Activated CD4-positive, alpha-beta T cell treated with anti-CD3 and anti-CD28 coated beads for 36 hours (primary cell): ENCODE results near the gene GLCCI1. TPM values are rescaled to one million over a fixed set of nuclear protein-coding genes. Genes with fewer than 3 reads are reported as not detected.
A peak's percentile ranks its signal among the peaks of the same experiment; 100 is the strongest.

Experiments used
- ATAC-seq: fragments of 200-7000 bp; cut with Tn5 transposase; one replicate; pipeline ENCODE4 v1.10.0; 2021; ENCODE audit warnings: mild to moderate bottlenecking, moderate library complexity
- CTCF ChIA-PET: fragments of 350-600 bp; sonication (Branson Sonifier 250); formaldehyde crosslinking; loops from one replicate; lab custom pipeline; 2021; ENCODE audit warnings: antibody characterized with exemption; lab: Charles Lee
- POLR2A ChIA-PET: fragments of 350-600 bp; sonication (Branson Sonifier 250); formaldehyde crosslinking; loops from one replicate; lab custom pipeline; 2021; ENCODE audit warnings: antibody characterized with exemption, inconsistent platforms; lab: Charles Lee
- DNase-seq: peaks from one replicate; pipeline ENCODE4 v3.0.0-alpha.2; 2020
- H3K27ac Mint-ChIP-seq: one replicate; pipeline ENCODE4 v1.8.0; 2021; ENCODE audit warnings: mixed read lengths
- H3K27me3 Mint-ChIP-seq: one replicate; pipeline ENCODE4 v1.8.0; 2021; ENCODE audit warnings: mixed read lengths
- H3K36me3 Mint-ChIP-seq: one replicate; pipeline ENCODE4 v1.8.0; 2021; ENCODE audit warnings: low read depth, mixed read lengths
- H3K4me1 Mint-ChIP-seq: one replicate; pipeline ENCODE4 v1.8.0; 2021; ENCODE audit warnings: mixed read lengths
- H3K4me3 Mint-ChIP-seq: one replicate; pipeline ENCODE4 v1.8.0; 2021; ENCODE audit warnings: mild to moderate bottlenecking, moderate library complexity, mixed read lengths
- H3K9me3 Mint-ChIP-seq: one replicate; pipeline ENCODE4 v1.8.0; 2021; ENCODE audit warnings: low read depth, mixed read lengths
- intact Hi-C, 2 experiments: fragments of 100-400 bp; cut with DNase I in 1 of 2; cut with micrococcal nuclease in 1 of 2; formaldehyde crosslinking; loops; one replicate each; pipeline versions ENCODE4 v1.14.2 to v1.15.1; 2022 to 2024; cut with DNase I, micrococcal nuclease
- total RNA-seq, 2 experiments: library from RNA; stranded (reverse); gene quantifications; one replicate each; pipeline ENCODE4 v1.2.3, GENCODE V29; 2021

GLCCI1 gene
- total RNA-seq, 2 experiments from 2014 or later: 12.3 to 15.1 TPM

DNA sequence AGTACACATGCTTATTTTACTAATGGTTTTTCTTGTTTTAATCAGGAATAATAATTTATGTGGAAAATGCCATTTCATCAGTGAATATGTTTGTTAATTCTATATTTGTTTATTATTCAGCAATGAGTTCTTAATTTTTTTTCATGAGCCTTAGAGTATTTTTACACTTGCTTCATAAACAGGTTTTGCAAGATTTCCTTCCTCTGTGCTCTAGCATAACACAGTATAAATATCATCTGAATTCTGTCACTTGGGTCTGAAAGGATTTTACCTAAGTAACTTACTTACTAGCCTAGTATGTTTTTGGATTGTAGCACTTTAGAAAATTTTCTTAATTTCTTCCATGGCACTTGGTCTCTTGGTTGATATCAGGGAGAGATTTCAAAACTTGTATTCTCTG is 45.8 kb downstream of the GLCCI1 start:
- H3K36me3 Mint-ChIP-seq: peaks cover 8% of the 10 kb centered on the region
- H3K27ac Mint-ChIP-seq: peak overlapping the region; percentile 73
- H3K4me1 Mint-ChIP-seq: peaks cover 45% of the 10 kb centered on the region
- no peaks in the 10 kb centered on the region for H3K27me3 Mint-ChIP-seq
- DNase-seq (no peak), ATAC-seq (no peak)
- POLR2A ChIA-PET: interaction anchor here (0.5 kb wide), 1 partner anchor 192 kb away, joined by 3 read pairs; no protein-coding TSS in a partner anchor
- intact Hi-C loops: loop anchor here (2.0 kb wide), 2 partner anchors 42 to 46 kb away; partner anchors contain the start of gene GLCCI1 (in 1 of the 2)
- CTCF ChIA-PET: interaction anchor here (1.3 kb wide), 1 partner anchor 44 kb away, joined by 4 read pairs; no protein-coding TSS in a partner anchor
- H3K4me3 Mint-ChIP-seq: no peak overlapping the region
- H3K9me3 Mint-ChIP-seq: no peaks in the 10 kb centered on the region

DNA sequence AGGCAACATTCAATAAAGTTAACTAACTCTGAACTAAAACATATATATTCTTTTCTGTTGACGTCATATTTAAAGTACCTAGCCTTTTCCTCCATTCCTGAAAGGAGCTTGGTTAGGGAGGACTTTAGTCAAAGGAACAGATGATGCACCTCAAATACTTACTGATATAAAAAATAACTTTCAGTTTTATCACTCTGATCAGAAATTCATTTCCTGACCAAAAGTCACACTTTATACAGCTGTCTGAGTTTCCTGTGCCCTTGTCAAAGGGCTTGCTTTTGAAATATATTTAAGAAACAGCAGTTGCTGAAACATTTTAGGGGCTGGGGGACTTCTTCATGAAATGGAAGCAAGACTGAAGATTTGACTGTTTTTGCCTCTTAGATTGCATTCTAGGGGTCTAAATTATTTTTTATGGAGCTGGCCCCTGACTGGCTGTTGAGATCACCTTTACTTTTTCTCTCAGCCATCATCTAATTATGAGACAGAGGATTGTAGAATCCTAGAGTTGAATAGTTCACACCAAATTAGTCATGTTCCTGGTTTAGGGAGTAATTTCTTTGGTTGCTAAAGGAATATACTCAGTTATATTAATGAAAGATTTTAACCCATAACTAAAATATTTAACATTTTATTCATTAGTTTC is 46.6 kb downstream of the GLCCI1 start:
- H3K27me3 Mint-ChIP-seq: no peaks in the 10 kb centered on the region
- ATAC-seq (peak; percentile 89), DNase-seq (no peak)
- ChIA-PET POLR2A (interaction anchor here (0.5 to 1.0 kb wide), 2 partner anchors 45 to 193 kb away, joined by 3 read pairs; no protein-coding TSS in a partner anchor), CTCF (interaction anchor here (1.3 kb wide), 1 partner anchor 45 kb away, joined by 4 read pairs; no protein-coding TSS in a partner anchor)
- H3K4me1 Mint-ChIP-seq: peaks cover 46% of the 10 kb centered on the region
- no peaks in the 10 kb centered on the region for H3K9me3 Mint-ChIP-seq
- H3K36me3 Mint-ChIP-seq: peaks cover 6% of the 10 kb centered on the region
- intact Hi-C loops: loop anchor here (2.0 kb wide), 2 partner anchors 42 to 46 kb away; partner anchors contain the start of gene GLCCI1 (in 1 of the 2)
- no peak overlapping the region for H3K4me3 Mint-ChIP-seq
- peak overlapping the region; percentile 2 for H3K27ac Mint-ChIP-seq

DNA sequence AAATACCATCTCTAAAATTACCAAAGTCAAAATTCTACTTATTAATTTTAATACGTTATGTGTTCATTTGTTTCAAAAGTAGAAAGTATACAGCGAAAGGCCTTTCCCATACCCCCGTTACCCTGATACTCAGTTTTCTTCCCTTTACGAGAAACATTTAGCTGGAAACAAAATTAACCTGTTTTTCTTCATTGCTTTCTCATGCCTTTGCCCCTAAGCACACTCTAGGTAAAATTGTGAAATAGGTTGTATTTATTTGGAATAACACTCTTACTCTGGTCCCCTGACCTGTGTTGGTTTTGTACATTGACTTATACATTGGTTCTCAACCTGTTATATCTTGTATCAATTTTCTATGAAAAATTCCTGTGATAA is 47.1 kb downstream of the GLCCI1 start:
- ChIA-PET CTCF (interaction anchor here (1.3 kb wide), 1 partner anchor 46 kb away, joined by 4 read pairs; no protein-coding TSS in a partner anchor), POLR2A (interaction anchor here (1.0 kb wide), 1 partner anchor 46 kb away, joined by 3 read pairs; no protein-coding TSS in a partner anchor)
- DNase-seq: no peak
- ATAC-seq: no peak
- peak overlapping the region; percentile 63 for H3K27ac Mint-ChIP-seq
- H3K27me3 Mint-ChIP-seq: no peaks in the 10 kb centered on the region
- H3K4me1 Mint-ChIP-seq: peaks cover 46% of the 10 kb centered on the region
- H3K9me3 Mint-ChIP-seq: no peaks in the 10 kb centered on the region
- H3K4me3 Mint-ChIP-seq: no peak overlapping the region
- H3K36me3 Mint-ChIP-seq: peaks cover 6% of the 10 kb centered on the region
- intact Hi-C loops: loop anchor here (2.0 kb wide), 3 partner anchors 25 to 47 kb away; partner anchors contain the start of gene GLCCI1 (in 1 of the 2)

DNA sequence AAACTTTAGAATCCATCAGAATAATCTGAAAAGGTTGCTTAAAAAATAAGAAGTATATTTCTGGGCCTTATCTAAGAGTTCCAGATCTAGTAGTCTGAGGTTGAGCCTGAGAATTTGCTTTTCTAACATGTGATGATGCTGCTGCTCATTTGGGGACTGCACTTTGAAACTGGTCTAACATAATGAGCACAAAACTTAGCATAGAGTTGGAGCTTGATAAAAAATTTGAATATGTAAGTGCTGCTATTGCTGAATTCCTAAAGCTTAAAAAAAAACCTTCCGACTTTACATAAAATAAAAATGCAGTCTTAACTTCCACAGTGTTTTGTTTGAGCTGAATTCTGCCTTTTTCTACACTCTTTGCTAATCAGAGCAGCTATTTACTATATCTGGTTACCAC is 48.8 kb downstream of the GLCCI1 start:
- Mint-ChIP-seq H3K4me3 (no peak overlapping the region), H3K36me3 (peaks cover 4% of the 10 kb centered on the region), H3K27ac (no peak overlapping the region), H3K27me3 (no peaks in the 10 kb centered on the region), H3K9me3 (no peaks in the 10 kb centered on the region), H3K4me1 (peaks cover 44% of the 10 kb centered on the region)
- no peak for ATAC-seq
- DNase-seq: no peak
- intact Hi-C loops: loop anchor here in 1 of 2 experiments (2.0 kb wide), 1 partner anchor 23 kb away; no protein-coding TSS in a partner anchor
- POLR2A ChIA-PET: interaction anchor here (0.7 kb wide), 1 partner anchor 229 kb away, joined by 3 read pairs; no protein-coding TSS in a partner anchor
- CTCF ChIA-PET: interaction anchor here (1.0 to 1.6 kb wide), 4 partner anchors 18 to 26 kb away, joined by 3 to 4 read pairs (median 3); no protein-coding TSS in a partner anchor

DNA sequence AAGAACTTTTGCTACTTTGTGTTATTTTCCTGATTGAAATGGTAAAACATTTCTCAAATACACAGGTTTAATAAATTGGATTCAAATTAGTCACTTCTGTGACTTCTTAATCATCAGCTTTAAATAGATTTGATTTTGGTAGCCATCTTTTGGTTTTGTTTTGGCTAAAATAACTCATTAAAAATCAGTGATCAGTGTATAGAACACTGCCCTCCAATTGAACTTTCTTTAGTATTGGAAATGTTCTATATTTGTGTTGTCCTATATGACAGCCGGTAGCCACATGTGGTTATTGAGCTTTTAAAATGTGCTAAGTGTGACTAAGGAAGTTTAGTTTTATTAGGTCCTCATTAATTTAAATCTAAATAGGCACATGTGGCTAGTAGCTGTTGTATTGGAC is 50.4 kb downstream of the GLCCI1 start:
- CTCF ChIA-PET: interaction anchor here (1.5 kb wide), 1 partner anchor 22 kb away, joined by 6 read pairs; no protein-coding TSS in a partner anchor
- POLR2A ChIA-PET: no interaction called here
- H3K36me3 Mint-ChIP-seq: peaks cover 7% of the 10 kb centered on the region
- no peak for ATAC-seq
- H3K4me1 Mint-ChIP-seq: peaks cover 42% of the 10 kb centered on the region
- no peak overlapping the region for H3K27ac Mint-ChIP-seq
- DNase-seq: no peak
- no peaks in the 10 kb centered on the region for H3K27me3 Mint-ChIP-seq
- intact Hi-C loops: no loop called here
- no peak overlapping the region for H3K4me3 Mint-ChIP-seq
- no peaks in the 10 kb centered on the region for H3K9me3 Mint-ChIP-seq

DNA sequence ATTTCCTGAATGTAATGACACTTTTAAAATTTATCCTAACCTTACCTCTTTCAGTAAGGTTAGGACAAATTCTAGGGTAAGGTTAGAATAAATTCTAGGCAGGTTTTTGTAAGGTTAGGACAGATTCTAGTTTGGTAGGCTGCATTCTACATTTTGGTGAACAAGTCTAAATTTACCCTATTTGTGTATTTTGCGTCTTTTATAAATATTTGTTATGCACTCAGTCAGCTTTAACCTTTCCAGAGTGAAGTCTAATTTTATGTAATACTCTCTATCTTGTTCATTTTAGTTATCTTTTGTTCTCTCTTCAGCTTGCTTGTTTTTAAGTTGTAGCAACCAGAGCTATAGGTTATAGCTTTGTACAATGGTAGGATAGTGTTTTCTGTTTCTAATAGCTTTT is 54.0 kb downstream of the GLCCI1 start:
- no peak overlapping the region for H3K4me3 Mint-ChIP-seq
- intact Hi-C loops: no loop called here
- H3K27ac Mint-ChIP-seq: no peak overlapping the region
- ATAC-seq (no peak), DNase-seq (no peak)
- ChIA-PET POLR2A (no interaction called here), CTCF (no interaction called here)
- H3K4me1 Mint-ChIP-seq: peaks cover 8% of the 10 kb centered on the region
- peaks cover 9% of the 10 kb centered on the region for H3K9me3 Mint-ChIP-seq
- no peaks in the 10 kb centered on the region for H3K27me3 Mint-ChIP-seq
- peaks cover 39% of the 10 kb centered on the region for H3K36me3 Mint-ChIP-seq

DNA sequence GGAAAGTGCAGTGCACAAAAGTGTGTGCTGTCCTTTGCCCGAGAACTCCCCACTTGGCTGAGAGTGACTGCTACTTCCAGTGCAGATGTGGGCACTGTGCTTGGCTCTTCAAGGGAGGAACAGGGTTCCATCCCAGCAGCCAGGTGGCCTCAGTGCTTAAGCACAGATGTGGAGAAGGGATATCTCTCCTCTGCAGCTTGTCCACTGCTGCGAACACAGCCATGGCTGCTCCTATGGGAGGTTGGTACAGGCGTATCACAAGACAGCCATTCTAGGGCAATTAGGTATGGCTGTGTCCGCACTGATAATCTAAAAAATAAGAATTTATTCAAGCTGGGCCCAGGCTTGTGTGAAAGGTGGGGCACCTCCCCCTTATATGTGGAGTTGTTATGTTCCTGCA is 66.6 kb downstream of the GLCCI1 start:
- no peak overlapping the region for H3K4me3 Mint-ChIP-seq
- POLR2A ChIA-PET: no interaction called here
- peaks cover 16% of the 10 kb centered on the region for H3K4me1 Mint-ChIP-seq
- CTCF ChIA-PET: interaction anchor here (0.5 to 2.2 kb wide), 16 partner anchors 11 to 354 kb away, joined by 3 to 10 read pairs (median 4); no protein-coding TSS in a partner anchor
- peaks cover 1% of the 10 kb centered on the region for H3K9me3 Mint-ChIP-seq
- H3K27me3 Mint-ChIP-seq: no peaks in the 10 kb centered on the region
- H3K36me3 Mint-ChIP-seq: peaks cover 20% of the 10 kb centered on the region
- DNase-seq: no peak
- ATAC-seq: no peak
- peak overlapping the region; percentile 34 for H3K27ac Mint-ChIP-seq
- intact Hi-C loops: loop anchor here in 1 of 2 experiments (5.0 kb wide), 1 partner anchor 273 kb away; no protein-coding TSS in a partner anchor

DNA sequence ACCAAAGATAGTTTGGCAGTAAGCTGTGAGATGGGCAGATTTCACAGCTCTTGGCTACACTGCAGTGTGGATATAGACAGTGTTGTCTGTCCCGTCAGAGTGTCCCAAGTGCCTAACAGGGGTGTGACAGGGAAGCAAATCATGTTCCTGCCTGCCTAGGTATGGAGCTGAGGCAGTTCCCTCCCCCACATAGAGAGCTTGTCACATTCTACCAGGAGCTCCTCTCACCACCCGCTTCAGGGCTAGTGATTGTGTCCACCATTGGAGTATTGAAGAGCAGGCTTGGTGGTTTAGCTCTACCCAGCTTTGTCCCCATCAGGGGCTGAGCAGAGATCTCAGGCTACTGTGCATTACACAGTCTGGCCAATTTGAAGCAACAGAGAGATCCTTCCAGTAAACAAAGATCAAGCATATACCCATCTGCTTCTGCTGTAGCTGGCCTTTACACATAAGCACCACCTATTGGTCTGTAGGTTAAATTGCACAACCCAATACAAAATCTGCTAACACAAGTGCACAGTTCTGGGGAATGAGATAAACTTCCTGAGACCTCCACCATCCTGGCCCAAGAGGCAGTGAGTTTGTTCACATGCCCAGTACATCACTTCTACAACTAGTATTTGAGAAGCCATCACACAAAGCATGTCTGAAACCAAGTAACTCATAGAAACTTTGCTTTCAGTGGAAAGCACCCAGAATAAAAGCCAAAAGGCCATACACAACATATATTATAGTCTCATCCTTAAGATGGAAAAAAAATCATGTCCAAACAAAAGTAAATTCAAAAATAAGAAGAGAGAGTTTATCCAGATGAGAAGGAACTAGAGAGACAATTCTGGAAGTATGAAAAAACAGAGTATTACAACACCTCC is 67.3 kb downstream of the GLCCI1 start:
- ATAC-seq (peak; percentile 68), DNase-seq (no peak)
- Mint-ChIP-seq H3K4me1 (peaks cover 23% of the 10 kb centered on the region), H3K4me3 (no peak overlapping the region), H3K9me3 (no peaks in the 10 kb centered on the region), H3K36me3 (peaks cover 16% of the 10 kb centered on the region), H3K27me3 (no peaks in the 10 kb centered on the region), H3K27ac (no peak overlapping the region)
- ChIA-PET POLR2A (no interaction called here), CTCF (interaction anchor here (0.5 to 2.2 kb wide), 17 partner anchors 9 to 355 kb away, joined by 3 to 10 read pairs (median 4); no protein-coding TSS in a partner anchor)
- intact Hi-C loops: loop anchor here in 1 of 2 experiments (5.0 kb wide), 1 partner anchor 274 kb away; no protein-coding TSS in a partner anchor

DNA sequence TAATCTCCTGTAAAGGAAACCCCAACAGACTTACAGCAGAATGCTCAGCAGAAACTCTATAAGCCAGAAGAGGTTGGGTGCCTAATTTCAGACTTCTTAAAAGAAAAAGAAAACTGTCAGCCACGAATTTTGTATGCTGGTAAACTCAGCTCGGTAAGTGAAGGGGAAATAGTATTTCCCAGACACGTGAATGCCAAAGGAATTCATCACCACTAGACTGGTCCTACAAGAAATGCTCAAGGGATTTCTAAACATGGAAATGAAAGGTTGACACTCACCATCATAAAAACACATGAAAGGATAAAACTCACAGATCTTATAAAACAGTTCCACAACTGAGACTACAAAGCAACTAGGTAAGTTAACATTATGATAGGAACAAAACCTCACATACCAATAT is 68.6 kb downstream of the GLCCI1 start:
- Mint-ChIP-seq H3K27me3 (no peaks in the 10 kb centered on the region), H3K9me3 (no peaks in the 10 kb centered on the region), H3K27ac (no peak overlapping the region), H3K4me1 (peaks cover 34% of the 10 kb centered on the region), H3K36me3 (peaks cover 17% of the 10 kb centered on the region), H3K4me3 (no peak overlapping the region)
- no peak for ATAC-seq
- intact Hi-C loops: loop anchor here in 1 of 2 experiments (5.0 kb wide), 1 partner anchor 275 kb away; no protein-coding TSS in a partner anchor
- ChIA-PET POLR2A (no interaction called here), CTCF (interaction anchor here (0.7 to 1.0 kb wide), 2 partner anchors 12 to 175 kb away, joined by 3 read pairs; no protein-coding TSS in a partner anchor)
- no peak for DNase-seq

DNA sequence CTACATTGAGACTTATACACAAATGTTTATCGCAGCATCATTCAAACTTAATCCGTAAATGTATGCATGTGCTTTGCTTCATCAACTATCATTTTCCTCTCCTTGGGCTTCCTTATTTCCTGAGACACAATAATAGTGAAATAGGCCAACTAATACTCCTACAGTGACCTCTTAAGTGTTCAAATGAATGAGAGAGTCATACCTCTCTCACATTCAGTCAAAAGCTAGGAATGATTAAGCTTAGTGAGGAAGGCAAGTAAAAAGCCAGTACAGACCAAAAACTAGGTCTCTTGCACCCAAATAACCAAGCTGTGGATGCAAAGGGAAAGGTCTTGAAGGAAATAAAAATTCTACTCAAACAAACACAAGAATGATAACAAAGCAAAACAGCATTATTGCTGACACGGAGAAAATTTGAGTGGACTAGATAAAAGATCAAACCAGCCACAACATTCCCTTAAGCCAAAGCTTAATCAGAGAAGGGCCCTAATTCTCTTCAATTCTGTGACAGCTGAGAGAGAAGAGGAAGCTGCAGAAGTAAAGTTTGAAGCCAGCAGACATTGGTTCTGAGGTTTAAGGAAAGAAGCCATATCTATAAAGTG is 72.3 kb downstream of the GLCCI1 start:
- Mint-ChIP-seq H3K9me3 (peaks cover 4% of the 10 kb centered on the region), H3K27me3 (no peaks in the 10 kb centered on the region), H3K4me1 (peaks cover 52% of the 10 kb centered on the region), H3K36me3 (peaks cover 29% of the 10 kb centered on the region), H3K27ac (peak overlapping the region; percentile 75), H3K4me3 (no peak overlapping the region)
- DNase-seq: no peak
- ChIA-PET CTCF (interaction anchor here (0.6 to 1.4 kb wide), 7 partner anchors 21 to 959 kb away, joined by 3 to 6 read pairs (median 3); no protein-coding TSS in a partner anchor), POLR2A (interaction anchor here (0.6 to 1.4 kb wide), 2 partner anchors 85 to 402 kb away, joined by 3 to 4 read pairs; no protein-coding TSS in a partner anchor)
- intact Hi-C loops: loop anchor here (2.0 to 5.0 kb wide), 6 partner anchors 24 to 360 kb away; no protein-coding TSS in a partner anchor
- ATAC-seq: peak; percentile 72
